Measurements from ENCODE around the gene ZFR2.

DNA sequence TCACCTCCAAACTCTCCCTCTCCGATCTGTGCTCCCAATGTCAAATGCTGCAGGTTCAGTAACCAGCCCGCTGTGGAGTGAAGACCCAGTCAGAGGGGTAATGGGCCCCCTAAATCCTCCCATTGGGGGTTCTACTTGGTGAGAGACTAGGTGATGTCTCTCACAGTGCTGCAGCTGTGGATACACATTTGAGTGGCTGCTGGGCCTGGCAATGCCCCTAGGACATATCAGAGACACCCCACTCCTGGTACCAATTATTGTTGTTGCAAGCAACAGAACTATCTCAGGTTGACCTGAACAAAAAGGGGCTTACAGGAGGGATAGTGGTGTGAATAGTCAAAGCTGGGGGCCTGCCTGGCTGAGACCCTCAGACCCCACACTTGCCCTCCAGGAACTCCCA is 87.2 kb downstream of the ZFR2 start:
- TF ChIP-seq POLR2A (IDR thresholded peaks at IDR 0.05; ENCODE audit: low read length) (no peak), GATA1 (IDR thresholded peaks at IDR 0.05; ENCODE audit: low read depth, low read length) (no peak)

All from erythroblast (primary cell).